Mucosa of descending colon (tissue), 3 donors: ENCODE data around the gene ENTPD6. TPM values are rescaled to one million over a fixed set of nuclear protein-coding genes. Genes with fewer than 3 reads are reported as not detected.

Experiments used
- ATAC-seq: fragments of 200-7000 bp; cut with Tn5 transposase; one replicate; pipeline ENCODE4 v1.9.1; 2020; ENCODE audit warnings: mild to moderate bottlenecking, moderate library complexity
- DNase-seq, 3 donors: peaks; one replicate each; pipeline ENCODE4 v3.0.0-alpha.2; 2020
- H3K36me3 ChIP-seq: fragments of 200-600 bp; one replicate; pipeline ENCODE4 v1.8.0; 2021; ENCODE audit warnings: low read depth, mild to moderate bottlenecking
- H3K4me1 ChIP-seq: fragments of 200-600 bp; one replicate; pipeline ENCODE4 v1.8.0; 2021; ENCODE audit warnings: low read depth, mild to moderate bottlenecking
- H3K4me3 ChIP-seq: fragments of 200-600 bp; one replicate; pipeline ENCODE4 v1.8.0; 2021; ENCODE audit warnings: mild to moderate bottlenecking
- H3K9me3 ChIP-seq: fragments of 200-600 bp; one replicate; pipeline ENCODE4 v1.8.0; 2021; ENCODE audit warnings: mild to moderate bottlenecking
- CTCF ChIP-seq: fragments of 200-600 bp; IDR thresholded peaks from one replicate; pipeline ENCODE4 v1.8.0; 2022; ENCODE audit warnings: antibody characterized with exemption, mild to moderate bottlenecking
- intact Hi-C, 2 donors: fragments of 100-400 bp; cut with DNase I in 1 of 2; cut with micrococcal nuclease in 1 of 2; formaldehyde crosslinking; loops; one replicate each; pipeline versions ENCODE4 v1.11.0 to v1.11.1; 2022; cut with DNase I, micrococcal nuclease
- total RNA-seq, 3 donors: library from RNA; stranded (reverse); fragmentation: NEBNext Ultra II Directional in 2 of 3; extraction: Animal tissue kit (Norgen Biotek cat#: 25700) in 2 of 3; gene quantifications; one replicate each; pipeline versions ENCODE4 v1.2.1 to v1.2.4, GENCODE V29; 2021 to 2023
- donor health status: DM: no; HTN: no; CAD: no; lungs with moderate emphysema.
- donor health status: DM: no; HTN: no; CAD: no.
- donor health status: DM: no; HTN: yes; CAD: no.

The ENTPD6 gene
- total RNA-seq, 3 donors from 2014 or later, result 114 to 191 (median 140) TPM

- no peak for ATAC-seq
- intact Hi-C loops, result no loop called here
- TF ChIP-seq CTCF, result no peak
- no peak overlapping the region for H3K4me3 ChIP-seq
- H3K9me3 ChIP-seq, result no peaks in the 10 kb centered on the region
- no peak for DNase-seq
- peaks cover 54% of the 10 kb centered on the region for H3K4me1 ChIP-seq
- no peaks in the 10 kb centered on the region for H3K36me3 ChIP-seq
Observed at GRCh38 chr20:25250508-25250907, 55.0 kb downstream of the ENTPD6 start.

- no peak for ATAC-seq
- no peaks in the 10 kb centered on the region for H3K36me3 ChIP-seq
- no peak overlapping the region for H3K4me3 ChIP-seq
- no peaks in the 10 kb centered on the region for H3K9me3 ChIP-seq
- TF ChIP-seq CTCF, result no peak
- DNase-seq, result no peak
- H3K4me1 ChIP-seq, result peaks cover 53% of the 10 kb centered on the region
- intact Hi-C loops, result no loop called here
Observed at GRCh38 chr20:25251019-25251418, 55.5 kb downstream of the ENTPD6 start.

GRCh38 chr20:25251558-25251957 is 56.0 kb downstream of the ENTPD6 start:
- intact Hi-C loops, result no loop called here
- no peak for DNase-seq
- no peaks in the 10 kb centered on the region for H3K36me3 ChIP-seq
- ATAC-seq, result no peak
- H3K4me1 ChIP-seq, result peaks cover 53% of the 10 kb centered on the region
- no peak for TF ChIP-seq CTCF
- no peaks in the 10 kb centered on the region for H3K9me3 ChIP-seq
- H3K4me3 ChIP-seq, result no peak overlapping the region

GRCh38 chr20:25252230-25252651 is 56.7 kb downstream of the ENTPD6 start:
- ATAC-seq (peak; percentile 1), DNase-seq (peak in 2 of 3 donors; percentile 51 to 60)
- H3K9me3 ChIP-seq, result no peaks in the 10 kb centered on the region
- no peaks in the 10 kb centered on the region for H3K36me3 ChIP-seq
- TF ChIP-seq CTCF, result no peak
- no peak overlapping the region for H3K4me3 ChIP-seq
- peaks cover 59% of the 10 kb centered on the region for H3K4me1 ChIP-seq
- intact Hi-C loops, result no loop called here

GRCh38 chr20:25252686-25253421 is 57.3 kb downstream of the ENTPD6 start:
- intact Hi-C loops, result no loop called here
- TF ChIP-seq CTCF, result no peak
- DNase-seq (peak in 2 of 3 donors; percentile 50 to 65), ATAC-seq (peak; percentile 63)
- Histone ChIP-seq H3K4me3 (no peak overlapping the region), H3K36me3 (no peaks in the 10 kb centered on the region), H3K9me3 (no peaks in the 10 kb centered on the region), H3K4me1 (peaks cover 65% of the 10 kb centered on the region)
